Globus pallidus (tissue), 1 donor: ENCODE results near the gene HDLBP.

Experiments used
- DNase-seq: peaks from one replicate; pipeline ENCODE4 v3.0.0-alpha.2; 2015; ENCODE audit warnings: low spot score

Gene HDLBP

DNA sequence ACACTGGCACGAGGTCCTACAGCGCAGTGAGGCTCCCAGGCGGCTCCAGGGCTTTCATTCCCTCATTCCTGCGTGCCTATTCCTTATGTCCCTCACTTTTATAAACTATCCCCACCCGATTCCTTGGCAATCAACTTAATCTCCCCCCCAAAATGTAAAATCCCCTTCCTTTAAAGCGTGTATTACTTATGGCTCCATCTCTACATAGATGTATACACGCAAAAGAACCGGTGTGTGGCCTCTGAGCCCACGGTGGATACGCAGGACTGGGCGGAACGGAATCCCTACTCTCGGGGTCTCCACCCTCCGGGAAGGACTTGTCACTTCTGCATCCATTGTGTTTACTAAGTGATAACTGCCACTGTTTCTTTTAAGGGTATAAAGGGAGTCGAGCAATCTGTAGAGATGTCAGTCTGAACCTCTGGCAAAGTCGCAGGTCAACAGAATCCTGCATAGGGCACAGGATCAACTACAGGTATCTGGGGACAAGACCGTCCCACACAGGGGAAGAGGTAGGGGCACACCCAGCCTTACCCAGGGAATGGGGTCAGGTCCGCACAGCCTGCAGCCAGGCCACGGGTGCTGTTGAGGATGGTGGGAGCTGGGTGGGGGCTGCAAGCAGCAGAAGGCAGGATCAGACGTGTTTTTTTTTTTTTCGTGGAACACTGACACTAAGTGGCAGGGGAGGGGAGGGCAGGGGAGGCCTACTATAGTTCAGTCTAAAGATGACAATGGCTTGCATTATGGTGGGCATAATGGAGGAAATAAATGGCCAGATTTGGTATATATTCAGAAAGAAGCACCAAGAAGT is 42.1 kb downstream of the HDLBP start:
- no peak for DNase-seq

DNA sequence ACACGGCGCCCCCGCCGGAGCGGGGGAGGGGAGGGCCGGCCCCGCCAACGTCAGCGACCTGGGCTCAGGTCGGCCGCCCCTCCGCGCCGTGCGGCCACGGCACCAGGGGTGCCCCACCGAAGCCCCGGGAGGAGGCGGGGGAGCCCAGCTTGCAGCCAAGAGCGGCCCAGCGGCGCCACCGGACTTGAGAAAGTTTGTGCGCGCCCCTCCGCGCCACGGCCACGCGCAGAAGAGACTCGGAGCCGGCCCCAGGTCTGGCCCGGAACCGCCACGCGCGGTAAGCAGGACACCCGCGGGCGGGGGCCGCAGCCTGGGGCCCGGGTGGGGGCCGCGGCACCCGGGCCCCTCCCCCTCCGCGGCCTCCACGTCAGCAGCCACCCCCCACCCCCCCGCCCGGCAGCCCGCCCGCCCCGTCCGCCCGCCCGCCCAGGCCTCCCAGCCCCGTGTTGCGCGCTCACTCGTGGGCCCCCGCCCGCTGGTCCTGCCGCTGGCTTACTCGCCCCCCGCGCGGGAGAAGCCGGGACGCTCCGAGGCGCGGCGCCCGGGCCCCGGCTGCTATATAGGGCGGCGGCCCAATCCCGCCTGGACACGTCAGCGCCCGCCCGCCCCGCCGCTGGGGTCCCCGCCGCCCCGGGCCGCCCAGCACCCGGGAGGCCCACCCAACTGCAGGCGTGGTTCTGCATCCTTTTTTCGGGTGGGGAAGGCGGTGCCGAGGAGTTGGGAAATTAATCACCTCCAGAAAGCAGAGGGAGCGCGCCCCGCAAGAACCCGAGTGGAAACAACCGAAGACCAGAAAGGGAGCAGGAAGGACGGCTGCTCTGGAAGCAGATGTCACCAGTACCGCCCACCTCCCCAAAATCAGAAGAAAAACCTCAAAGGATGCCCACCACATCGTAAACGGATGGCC is 42.9 kb downstream of the HDLBP start:
- no peak for DNase-seq

DNA sequence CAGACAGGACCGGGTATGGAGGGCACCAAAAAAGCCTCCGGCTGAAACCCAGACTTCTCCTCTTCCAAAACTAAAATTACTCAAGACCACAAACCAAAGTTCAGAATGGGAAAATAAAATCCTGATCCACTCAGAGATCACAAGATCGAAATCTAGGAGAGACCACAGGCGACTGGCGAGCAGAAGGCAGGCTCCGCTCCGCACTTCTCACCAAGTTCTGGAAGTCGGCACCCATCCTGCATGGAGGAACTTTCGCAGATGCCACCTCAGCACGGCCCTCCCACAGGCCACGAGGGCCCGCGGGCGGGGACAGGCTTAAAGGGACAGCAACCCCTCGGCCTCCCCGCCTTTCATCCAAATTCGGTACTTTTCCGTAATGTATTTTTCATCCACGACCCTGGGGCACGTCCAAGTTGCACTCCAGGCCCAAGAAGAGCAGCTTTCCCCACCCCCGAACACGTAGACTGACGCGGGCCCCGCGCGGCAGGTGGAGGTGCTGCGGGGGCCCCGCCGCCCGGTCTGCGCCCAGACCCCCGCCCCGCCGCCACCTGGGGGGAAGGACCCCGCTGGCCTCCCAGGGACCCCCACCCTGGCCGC is 43.7 kb downstream of the HDLBP start:
- DNase-seq = peak; percentile 76

DNA sequence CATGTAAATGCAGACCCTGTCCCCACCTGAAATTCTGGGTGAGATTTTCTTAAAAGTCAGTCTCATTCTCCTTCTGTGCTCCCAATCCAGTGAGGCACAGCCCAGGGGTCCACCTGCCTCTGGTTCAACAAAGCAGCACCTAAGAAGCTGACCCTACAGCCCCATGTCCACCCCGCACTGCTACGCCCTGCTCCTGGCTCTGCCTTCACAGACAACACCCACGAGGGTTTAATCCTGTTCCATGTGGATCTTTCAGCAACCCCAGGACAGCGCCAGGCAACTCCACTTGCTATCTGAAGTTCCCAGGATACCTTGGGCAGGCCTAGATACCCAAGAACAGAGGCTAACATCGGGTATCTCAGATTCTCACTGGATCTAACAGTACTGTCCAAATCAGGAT is 44.9 kb downstream of the HDLBP start:
- DNase-seq = no peak

DNA sequence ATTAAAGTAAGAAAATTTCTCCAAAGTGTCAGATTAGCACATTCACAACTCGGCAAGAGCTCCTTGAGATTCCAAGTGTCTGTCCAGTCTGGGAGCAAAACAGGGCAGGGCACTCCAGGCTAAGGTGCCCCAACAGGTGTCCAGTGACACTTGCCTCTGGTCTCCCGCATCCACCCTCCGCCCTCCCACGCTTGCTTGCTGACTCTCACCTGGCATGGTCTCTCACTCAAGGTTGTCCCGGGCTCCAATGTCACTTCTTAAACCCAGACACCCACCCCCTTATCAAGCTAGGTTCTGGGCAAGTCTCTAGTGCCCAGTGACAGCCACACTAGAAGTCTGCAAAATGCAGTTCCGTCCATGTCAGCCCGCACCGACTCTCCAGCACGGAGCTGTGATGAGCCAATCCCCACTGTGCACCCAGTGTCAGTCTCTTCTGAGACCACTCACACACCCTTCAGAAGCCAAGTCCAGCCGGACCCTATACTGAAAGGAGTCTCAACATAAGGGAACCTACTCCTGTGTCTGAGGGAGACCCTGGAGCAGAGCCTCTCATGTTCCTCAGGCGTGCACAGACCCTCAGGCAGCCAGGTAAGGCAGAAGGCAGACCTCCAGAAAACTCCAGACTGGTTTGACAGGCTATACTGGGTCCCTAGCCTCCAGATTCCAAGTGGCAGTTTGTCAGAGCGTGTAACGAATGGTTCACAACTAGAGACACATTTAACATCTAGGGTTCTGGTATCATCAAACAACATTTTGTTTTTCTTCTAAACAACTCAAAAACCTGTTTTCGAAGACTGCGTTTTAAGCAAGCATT is 45.6 kb downstream of the HDLBP start:
- DNase-seq = no peak

DNA sequence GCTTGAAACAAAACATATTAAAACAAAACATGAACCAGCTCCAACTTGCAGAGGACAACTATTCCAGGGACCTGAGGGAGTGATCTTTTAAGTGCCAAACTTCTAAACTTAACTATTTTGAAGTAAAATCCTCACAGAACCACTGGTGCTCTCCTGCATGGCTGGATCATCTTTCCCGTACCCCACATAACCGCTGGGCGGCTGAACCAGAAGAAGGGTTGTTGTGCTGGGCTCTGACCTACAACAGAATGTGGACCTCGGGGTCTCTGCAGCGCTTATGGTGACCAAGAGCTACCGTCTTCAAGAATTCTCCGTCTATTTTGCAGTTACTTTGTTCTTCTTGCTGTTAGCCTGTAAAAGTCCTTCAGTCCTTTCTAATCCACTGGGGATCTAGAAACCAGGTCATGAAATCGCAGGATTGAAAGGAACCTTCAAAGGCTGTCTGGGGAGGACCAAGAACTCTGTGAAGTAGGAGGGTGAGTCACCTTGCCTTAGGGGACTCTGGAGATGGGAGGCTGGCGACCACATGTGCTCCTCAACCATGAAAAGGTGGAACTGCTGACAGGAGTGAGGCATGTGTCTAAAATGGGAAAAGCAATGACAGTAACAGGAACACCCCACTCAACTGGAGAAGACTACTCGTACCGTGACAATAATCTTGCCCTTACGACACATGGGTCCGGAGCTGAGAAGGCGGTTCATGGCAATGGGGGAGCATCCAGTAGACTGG is 46.6 kb downstream of the HDLBP start:
- DNase-seq = no peak

DNA sequence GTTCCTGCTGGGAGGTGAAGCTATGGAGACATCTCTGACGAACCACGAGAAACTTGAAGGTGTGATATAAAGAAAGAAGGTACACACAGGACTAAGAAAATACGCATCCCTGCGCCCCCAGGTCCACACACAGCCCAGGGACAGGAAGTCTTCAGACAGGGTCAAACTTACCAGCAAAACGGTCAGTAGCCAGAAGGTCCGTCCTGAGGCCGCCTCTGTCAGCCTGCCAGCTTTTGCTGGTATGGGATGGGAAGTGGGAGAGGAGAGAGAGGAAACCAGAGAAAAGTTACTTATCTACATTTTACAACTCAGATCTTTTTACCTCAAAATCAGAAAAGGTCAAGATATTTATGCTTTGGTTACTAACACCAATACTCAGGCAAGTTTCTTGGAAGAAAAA is 47.2 kb downstream of the HDLBP start:
- DNase-seq = no peak

DNA sequence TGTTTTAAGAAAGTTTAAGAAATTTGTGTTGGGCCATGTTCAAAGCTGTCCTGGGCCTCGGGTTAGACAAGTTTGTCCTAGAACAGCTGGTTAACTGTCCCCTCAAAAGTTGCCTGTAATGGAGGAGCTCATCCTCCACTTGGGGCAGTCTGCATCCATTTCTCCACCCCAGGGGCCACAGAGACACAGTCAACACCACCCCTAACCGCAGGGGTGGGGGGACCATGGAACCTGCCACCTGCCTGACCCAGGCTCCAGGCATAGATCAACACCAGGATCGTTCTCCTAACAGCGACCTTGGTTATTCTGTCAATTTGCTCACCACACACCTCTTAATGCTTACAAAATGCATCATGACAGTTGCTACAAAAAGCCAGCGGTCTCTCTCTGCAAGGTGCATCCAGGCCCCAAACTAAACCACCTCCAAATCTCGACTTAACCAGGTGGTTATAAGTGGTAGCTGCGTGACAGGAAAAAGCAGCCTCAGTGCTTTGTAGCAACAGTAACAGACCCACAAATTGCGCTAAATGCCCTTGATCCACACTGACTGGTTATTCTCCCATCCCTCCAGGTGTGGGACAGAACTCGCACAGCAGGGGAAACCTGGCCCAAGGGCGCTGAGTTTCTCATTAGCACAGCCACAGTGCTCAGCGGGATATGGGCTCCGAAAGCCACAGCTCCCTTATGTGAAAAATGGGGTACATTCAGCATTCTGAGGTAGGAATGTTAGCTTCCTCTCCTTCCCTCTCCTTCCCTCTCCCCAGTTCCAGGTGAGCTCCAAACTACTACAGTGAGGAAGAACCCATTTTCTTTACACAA is 48.0 kb downstream of the HDLBP start:
- no peak for DNase-seq

DNA sequence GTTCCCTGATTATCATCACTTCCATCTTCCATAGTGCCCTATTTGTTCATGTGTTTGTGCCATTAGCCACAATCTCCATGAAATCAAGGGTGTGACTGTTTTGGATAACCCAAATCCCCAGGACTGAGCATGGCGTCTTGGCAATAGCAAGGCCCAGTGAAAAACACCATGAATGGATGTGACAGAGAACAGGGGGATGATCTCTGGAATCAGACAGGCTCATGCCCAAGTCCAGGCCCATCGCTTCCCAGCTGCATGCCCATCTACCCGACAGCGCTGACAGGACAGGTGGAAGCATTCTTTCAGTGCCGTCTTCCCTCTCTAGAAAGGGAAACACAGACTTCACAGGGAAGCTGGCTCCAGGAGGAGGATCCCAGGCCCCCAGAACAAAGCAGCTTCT is 50.0 kb downstream of the HDLBP start:
- DNase-seq = no peak

DNA sequence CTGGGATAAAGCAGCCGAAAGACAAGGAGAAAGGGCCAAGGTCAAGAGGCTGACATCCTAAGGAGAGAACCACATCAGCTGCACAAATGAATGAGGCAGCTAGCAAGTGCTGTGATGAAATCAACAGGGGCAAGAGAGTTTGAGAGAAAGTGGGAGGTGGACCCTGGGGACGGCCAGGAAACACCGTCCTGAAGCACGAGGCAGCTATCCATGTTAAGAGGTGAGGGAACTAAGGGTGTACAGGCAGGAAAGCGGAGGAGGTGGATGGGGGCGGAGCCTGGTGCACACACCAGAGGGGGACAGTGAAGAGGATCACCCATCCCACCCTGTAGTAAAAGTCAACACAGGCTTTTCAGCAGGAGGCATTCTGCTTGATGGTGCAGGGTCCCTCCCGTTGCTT is 52.4 kb downstream of the HDLBP start:
- no peak for DNase-seq

DNA sequence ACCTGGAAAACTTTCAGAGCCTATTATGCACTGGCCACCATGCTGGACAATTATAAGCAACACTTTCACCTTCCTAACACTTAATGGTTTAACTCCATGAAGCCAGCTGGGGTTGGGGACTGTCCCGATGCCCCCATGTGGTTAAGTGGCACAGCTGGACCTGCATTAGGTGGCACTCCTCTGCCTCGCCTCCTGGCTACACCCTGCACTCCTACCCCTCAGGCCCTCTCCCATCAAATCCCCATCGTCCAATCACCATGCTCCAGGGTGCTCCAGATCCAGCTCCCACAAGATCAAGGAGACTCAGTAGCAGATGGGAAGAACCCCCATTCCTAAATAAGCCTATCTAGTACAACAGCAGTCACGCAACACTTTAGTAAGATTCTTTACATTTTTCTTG is 53.8 kb downstream of the HDLBP start:
- DNase-seq = no peak

DNA sequence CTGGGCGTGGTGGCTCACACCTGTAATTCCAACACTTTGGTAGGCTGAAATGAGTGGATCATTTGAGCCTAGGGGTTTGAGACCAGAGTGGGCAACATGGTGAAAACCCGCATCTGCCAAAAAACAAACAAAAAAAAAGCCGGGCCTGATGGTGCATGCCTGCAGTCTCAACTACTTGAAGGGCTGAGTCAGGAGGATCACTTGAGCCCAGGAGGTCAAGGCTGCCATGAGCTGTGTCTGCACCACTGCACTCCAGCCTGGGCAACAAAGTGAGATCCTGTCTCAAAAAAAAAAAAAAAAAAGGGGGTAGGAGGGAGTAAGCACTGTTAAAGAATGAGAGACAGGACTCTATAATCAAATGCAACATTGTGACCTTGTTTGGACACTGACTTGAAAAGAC is 54.6 kb downstream of the HDLBP start:
- no peak for DNase-seq

DNA sequence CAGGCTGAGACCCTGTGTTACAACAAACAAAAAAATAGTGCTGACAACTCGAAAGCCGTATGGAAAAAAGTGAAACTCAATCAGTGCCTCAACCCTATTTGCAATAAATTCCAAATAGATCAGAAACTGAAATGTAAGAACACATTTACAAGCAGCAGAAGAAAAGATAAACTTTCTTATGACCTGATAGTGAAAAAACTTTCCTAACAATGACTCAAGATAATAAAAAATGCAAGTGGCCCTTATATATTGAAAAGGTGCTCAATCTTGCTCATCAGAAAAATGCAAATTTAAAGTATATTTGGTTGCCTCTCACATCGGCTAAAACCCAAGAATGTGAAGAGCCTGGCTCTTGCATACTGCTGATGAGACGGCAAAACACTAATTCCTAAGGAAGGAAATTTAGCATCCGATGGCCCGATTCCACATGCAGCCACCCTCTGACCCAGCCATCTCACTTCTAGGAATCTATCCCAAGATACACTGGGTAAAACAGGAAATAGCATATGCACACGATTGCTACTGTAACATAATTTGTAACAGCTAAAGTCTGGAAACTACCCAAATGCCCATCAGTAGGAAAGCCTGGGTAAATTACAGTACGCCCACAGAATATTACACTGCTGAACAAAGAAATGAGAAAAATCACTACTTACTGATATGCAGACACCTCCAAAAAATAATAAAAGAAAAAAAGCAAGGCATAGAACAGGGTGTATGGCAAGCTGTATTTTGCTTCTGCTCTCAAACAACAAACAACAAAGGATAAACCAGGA is 56.8 kb downstream of the HDLBP start:
- DNase-seq = no peak

DNA sequence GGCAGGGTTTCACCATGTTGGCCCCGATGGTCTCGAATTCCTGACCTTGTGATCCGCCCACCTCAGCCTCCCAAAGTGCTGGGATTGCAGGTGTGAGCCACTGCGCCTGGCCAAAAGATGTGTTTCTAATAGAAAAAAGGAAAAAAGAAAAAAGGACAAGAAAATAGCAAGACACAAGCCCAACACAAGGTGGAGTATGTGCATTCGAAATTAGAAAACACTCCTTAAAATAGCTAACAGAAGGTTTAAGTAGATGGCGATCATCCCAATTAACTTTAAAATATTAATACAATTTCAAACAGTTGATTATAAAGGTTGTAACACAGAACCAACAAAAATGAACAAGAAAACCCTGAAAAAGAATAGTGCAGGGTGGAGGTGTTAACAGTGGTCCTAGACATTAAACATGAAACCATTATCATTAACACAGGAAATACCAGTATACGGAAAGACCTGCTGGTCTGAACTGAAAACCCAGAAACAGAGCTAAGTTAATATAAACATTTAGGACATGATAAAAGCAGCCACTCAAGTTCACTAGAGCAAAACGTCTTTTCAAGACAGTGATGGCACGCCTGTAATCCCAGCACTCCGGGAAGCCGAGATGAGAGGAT is 57.9 kb downstream of the HDLBP start:
- no peak for DNase-seq

DNA sequence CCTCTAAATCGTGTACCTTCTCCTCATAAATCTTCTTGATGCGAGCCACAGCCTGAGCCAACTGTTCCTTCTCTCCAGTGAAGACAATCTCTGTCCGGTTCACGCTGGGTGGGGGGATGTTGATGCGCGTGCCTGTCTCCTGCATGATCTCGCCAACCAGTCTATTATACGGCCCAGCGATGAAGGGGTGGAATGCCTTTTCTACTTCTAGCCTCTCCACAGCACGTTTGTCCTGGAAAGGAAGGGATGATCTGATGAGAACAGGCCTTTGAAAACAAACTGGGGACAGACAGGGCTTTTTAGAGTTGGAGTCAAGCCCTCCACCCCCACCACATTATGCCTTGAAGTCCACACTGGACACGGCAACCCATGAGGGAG is 59.3 kb downstream of the HDLBP start:
- DNase-seq = no peak

DNA sequence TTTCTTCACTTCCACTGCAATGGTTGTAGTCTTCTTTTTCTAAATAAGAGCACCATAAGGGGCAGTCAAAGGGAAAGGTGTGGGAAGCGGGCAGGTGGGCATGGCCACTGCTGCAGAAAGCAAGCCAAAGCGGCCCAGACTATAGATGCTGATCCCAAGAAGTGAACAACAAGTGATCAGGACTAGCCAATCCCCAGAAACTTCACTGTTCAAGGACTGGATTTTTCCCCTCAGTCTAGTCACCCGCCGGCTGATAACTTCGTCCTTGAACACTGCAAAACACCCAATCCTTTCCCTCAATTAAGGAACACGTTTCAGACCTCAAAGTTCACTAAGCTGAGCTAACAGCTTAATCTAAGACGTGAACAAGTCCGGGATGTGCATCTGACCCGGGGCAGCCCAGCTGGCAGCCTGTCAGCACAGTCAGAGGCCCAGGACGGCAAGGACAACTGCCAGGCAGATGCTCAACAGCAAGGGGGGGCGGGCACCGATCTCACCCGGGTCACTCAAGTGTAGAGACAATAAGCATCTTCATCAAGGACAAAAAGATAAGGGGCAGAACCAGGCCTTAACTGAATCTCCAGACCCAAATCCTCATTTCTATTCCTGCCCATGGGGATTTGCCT is 59.8 kb downstream of the HDLBP start:
- peak; percentile 48 for DNase-seq

DNA sequence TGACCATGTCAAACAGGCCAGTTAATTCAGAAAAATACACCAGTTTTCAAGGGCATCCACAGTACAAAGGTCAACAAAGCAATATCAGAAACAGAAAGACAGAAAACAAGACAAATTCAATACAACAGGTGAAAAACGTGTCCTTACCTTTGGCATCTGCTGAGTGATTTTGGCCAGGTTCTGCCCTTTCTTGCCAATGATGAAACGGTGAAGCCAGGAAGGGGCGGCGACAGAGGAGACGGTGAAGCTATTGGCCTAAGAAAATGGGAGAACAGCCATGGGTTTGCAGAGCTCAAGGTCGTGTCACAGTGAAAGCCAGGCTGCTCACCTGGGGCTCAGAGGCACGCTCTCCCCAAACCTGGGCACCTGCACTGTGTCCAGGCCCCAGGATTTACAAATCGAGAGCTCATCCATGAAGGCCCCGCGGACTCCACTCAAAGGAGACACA is 60.5 kb downstream of the HDLBP start:
- DNase-seq = no peak

DNA sequence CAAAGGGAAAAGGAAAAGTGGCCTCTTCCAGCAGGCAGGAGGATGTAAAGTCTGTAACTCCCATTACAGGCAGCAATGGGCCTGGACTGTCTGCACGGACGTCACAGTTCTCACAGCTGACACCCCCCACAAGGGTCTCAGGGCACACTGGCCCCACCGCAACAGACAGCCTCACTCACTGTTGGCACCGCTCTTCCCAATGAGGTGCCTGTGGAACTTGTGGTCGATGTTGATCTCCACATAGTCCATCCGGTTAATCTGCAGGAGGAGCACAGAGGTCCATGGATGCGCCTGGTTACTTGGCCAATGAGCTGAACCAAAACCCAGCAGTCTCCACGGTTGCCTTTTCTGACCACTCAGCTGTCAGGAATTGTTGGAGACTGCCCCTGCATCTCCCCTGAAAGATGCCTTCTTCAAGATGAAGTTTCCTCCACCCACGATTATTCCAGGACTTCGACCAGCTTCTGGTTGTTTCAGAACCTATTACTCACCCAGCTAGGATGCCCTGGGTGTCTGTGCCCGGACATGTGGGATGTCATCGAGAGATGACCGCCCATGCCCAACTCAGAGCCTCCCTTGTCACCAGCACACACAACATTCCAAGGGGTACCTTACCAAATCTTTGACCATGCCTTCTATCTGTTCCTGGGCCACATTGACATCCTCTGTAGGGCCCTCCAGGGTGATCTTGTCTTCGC is 62.5 kb downstream of the HDLBP start:
- DNase-seq = no peak
